IMR-90 (cell line): ENCODE results near the gene SLC25A21.

Experiments
- BHLHE40 ChIP-seq: fragments of 150-350 bp; IDR thresholded peaks from 2 replicates; pipeline ENCODE4 v1.6.1; 2016; ENCODE audit warnings: mild to moderate bottlenecking, low read depth, low read length
- CEBPB ChIP-seq: IDR thresholded peaks from 2 replicates; pipeline ENCODE4 v1.6.1; 2012; ENCODE audit warnings: low read depth, low read length, improper control_type of control experiment
- CHD1 ChIP-seq: IDR thresholded peaks from 2 replicates; pipeline ENCODE4 v1.6.1; 2012; ENCODE audit warnings: low read depth, low read length, improper control_type of control experiment
- FOS ChIP-seq: fragments of 150-350 bp; IDR thresholded peaks from 2 replicates; pipeline ENCODE4 v1.6.1; 2016; ENCODE audit warnings: low read depth, low read length
- MAFK ChIP-seq: IDR thresholded peaks from 2 replicates; pipeline ENCODE4 v1.6.1; 2012; ENCODE audit warnings: low read depth, low read length, improper control_type of control experiment
- MXI1 ChIP-seq: IDR thresholded peaks from 2 replicates; pipeline ENCODE4 v1.6.1; 2012; ENCODE audit warnings: low read depth, mild to moderate bottlenecking, low read length, moderate library complexity, borderline replicate concordance
- POLR2A ChIP-seq: IDR thresholded peaks from 2 replicates; pipeline ENCODE4 v1.6.1; 2012; ENCODE audit warnings: mild to moderate bottlenecking, low read depth, low read length
- RAD21 ChIP-seq: IDR thresholded peaks from 2 replicates; pipeline ENCODE4 v1.6.1; 2012; ENCODE audit warnings: low read length, improper control_type of control experiment
- RCOR1 ChIP-seq: IDR thresholded peaks from 2 replicates; pipeline ENCODE4 v1.6.1; 2012; ENCODE audit warnings: mild to moderate bottlenecking, low read length, improper control_type of control experiment; ENCODE audit not compliant: insufficient replicate concordance
- RFX5 ChIP-seq: IDR thresholded peaks from 2 replicates; pipeline ENCODE4 v1.8.0; 2012; ENCODE audit warnings: low read depth, mild to moderate bottlenecking, low read length, moderate library complexity
- SMC3 ChIP-seq: fragments of 150-350 bp; IDR thresholded peaks from 2 replicates; pipeline ENCODE4 v1.6.1; 2016; ENCODE audit warnings: low read depth, mild to moderate bottlenecking, antibody characterized with exemption, low read length, moderate library complexity
- TF ChIP-seq, protein P1 (sequence below): conservative IDR thresholded peaks from 2 replicates; pipeline ENCODE4 v1.5.1; 2012; ENCODE audit warnings: mild to moderate bottlenecking, low read depth, low read length, improper control_type of control experiment
- TF ChIP-seq, protein P2 (sequence below): fragments of 150-350 bp; IDR thresholded peaks from 2 replicates; pipeline ENCODE4 v1.6.1; 2017; ENCODE audit warnings: mild to moderate bottlenecking, antibody characterized with exemption, low read length, low read depth

DNA sequence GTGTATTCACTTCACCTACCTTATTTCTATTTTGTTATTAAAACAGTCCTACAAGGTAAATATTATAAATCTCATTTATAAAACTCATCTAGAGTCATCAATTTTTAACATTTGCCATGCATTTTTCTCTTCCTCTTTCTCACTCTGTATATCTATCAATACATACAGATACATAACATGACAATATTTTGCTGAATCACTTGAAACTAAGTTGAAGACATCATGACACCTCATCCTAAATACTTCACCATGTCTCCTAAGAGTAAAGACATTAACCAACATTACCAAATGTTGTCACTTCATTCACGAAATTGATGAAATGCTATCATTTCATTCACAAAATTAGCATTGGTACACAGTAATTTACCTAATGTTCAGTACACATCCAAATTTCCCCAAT is 329.0 kb downstream of the SLC25A21 start:
- TF ChIP-seq, protein P1, sequence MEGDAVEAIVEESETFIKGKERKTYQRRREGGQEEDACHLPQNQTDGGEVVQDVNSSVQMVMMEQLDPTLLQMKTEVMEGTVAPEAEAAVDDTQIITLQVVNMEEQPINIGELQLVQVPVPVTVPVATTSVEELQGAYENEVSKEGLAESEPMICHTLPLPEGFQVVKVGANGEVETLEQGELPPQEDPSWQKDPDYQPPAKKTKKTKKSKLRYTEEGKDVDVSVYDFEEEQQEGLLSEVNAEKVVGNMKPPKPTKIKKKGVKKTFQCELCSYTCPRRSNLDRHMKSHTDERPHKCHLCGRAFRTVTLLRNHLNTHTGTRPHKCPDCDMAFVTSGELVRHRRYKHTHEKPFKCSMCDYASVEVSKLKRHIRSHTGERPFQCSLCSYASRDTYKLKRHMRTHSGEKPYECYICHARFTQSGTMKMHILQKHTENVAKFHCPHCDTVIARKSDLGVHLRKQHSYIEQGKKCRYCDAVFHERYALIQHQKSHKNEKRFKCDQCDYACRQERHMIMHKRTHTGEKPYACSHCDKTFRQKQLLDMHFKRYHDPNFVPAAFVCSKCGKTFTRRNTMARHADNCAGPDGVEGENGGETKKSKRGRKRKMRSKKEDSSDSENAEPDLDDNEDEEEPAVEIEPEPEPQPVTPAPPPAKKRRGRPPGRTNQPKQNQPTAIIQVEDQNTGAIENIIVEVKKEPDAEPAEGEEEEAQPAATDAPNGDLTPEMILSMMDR = no peak
- TF ChIP-seq, protein P2, sequence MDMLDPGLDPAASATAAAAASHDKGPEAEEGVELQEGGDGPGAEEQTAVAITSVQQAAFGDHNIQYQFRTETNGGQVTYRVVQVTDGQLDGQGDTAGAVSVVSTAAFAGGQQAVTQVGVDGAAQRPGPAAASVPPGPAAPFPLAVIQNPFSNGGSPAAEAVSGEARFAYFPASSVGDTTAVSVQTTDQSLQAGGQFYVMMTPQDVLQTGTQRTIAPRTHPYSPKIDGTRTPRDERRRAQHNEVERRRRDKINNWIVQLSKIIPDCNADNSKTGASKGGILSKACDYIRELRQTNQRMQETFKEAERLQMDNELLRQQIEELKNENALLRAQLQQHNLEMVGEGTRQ = no peak
- no peak for TF ChIP-seq POLR2A
- TF ChIP-seq RFX5 = no peak
- TF ChIP-seq MXI1 = no peak
- no peak for TF ChIP-seq RAD21
- no peak for TF ChIP-seq CEBPB
- no peak for TF ChIP-seq RCOR1
- no peak for TF ChIP-seq FOS
- TF ChIP-seq MAFK = no peak
- TF ChIP-seq SMC3 = no peak
- TF ChIP-seq CHD1 = no peak
- TF ChIP-seq BHLHE40 = no peak
